ENCODE measurements around the gene ITIH3. TPM values are rescaled to one million over a fixed set of nuclear protein-coding genes. Genes with fewer than 3 reads are reported as not detected.

ITIH3 gene
- total and polyA plus RNA-seq, 4 donors = 507 to 1,326 (median 909) TPM

- Histone ChIP-seq H3K36me3 (ENCODE audit: control insufficient read depth in 4 of 4, insufficient read depth in 3 of 4, low read depth in 1 of 4, low read length in 3 of 4) (peaks cover 0 to 31% (median 21%) of the 10 kb centered on the region in 4 donors), H3K9me3 (ENCODE audit: control insufficient read depth in 4 of 4, low read length in 3 of 4) (no peaks in the 10 kb centered on the region), H3K4me1 (ENCODE audit: control insufficient read depth in 4 of 4, insufficient read depth in 4 of 4, low read length in 3 of 4) (peaks cover 10 to 30% (median 24%) of the 10 kb centered on the region in 4 donors), H3K27me3 (ENCODE audit: control insufficient read depth in 4 of 4, insufficient read depth in 4 of 4, low read length in 3 of 4) (no peaks in the 10 kb centered on the region), H3K9ac (ENCODE audit: low read depth in 1 of 2, low read length in 2 of 2) (no peak overlapping the region), H3K27ac (ENCODE audit: low read depth in 1 of 2, low read length in 2 of 2) (no peak overlapping the region), H3K4me3 (ENCODE audit: low read depth in 1 of 3, low read length in 3 of 3) (no peak overlapping the region)
- TF ChIP-seq ATF3 (IDR thresholded peaks at IDR 0.05) (no peak), HNF4G (IDR thresholded peaks at IDR 0.05) (no peak)
- no peak for DNase-seq (ENCODE audit: low spot score)
- 95% methylated on average over 7 of the region's 7 CpGs for WGBS
Observed at GRCh38 chr3:52847726-52848125, 53.1 kb downstream of the ITIH3 start.

GRCh38 chr3:52848617-52849016 lies 54.0 kb downstream of the ITIH3 start:
- TF ChIP-seq FOXA2 (IDR thresholded peaks at IDR 0.05) = no peak
- TF ChIP-seq MAX (IDR thresholded peaks at IDR 0.05) = no peak
- TF ChIP-seq RXRA (IDR thresholded peaks at IDR 0.05) = no peak
- no peak for TF ChIP-seq RAD21 (IDR thresholded peaks at IDR 0.05)
- no peak for TF ChIP-seq TAF1 (conservative IDR thresholded peaks at IDR 0.05)
- no peak for TF ChIP-seq HNF4A (conservative IDR thresholded peaks at IDR 0.05)
- no peak for TF ChIP-seq ZBTB33 (IDR thresholded peaks at IDR 0.05)
- TF ChIP-seq ATF3 (IDR thresholded peaks at IDR 0.05) = no peak
- TF ChIP-seq CTCF (IDR thresholded peaks at IDR 0.05; ENCODE audit: low read depth, low read length, missing input control) = no peak
- TF ChIP-seq NR2F2 (IDR thresholded peaks at IDR 0.05) = no peak
- TF ChIP-seq HNF4G (IDR thresholded peaks at IDR 0.05) = no peak
- H3K27ac ChIP-seq (ENCODE audit: low read depth in 1 of 2, low read length in 2 of 2) = no peak overlapping the region
- DNase-seq (ENCODE audit: low spot score) = no peak
- peaks cover 8 to 21% (median 18%) of the 10 kb centered on the region in 4 donors for H3K4me1 ChIP-seq (ENCODE audit: control insufficient read depth in 4 of 4, insufficient read depth in 4 of 4, low read length in 3 of 4)
- H3K4me3 ChIP-seq (ENCODE audit: low read depth in 1 of 3, low read length in 3 of 3) = no peak overlapping the region
- H3K9me3 ChIP-seq (ENCODE audit: control insufficient read depth in 4 of 4, low read length in 3 of 4) = no peaks in the 10 kb centered on the region
- no peak overlapping the region for H3K9ac ChIP-seq (ENCODE audit: low read depth in 1 of 2, low read length in 2 of 2)
- H3K36me3 ChIP-seq (ENCODE audit: control insufficient read depth in 4 of 4, insufficient read depth in 3 of 4, low read depth in 1 of 4, low read length in 3 of 4) = peaks cover 0 to 31% (median 21%) of the 10 kb centered on the region in 4 donors
- no peaks in the 10 kb centered on the region for H3K27me3 ChIP-seq (ENCODE audit: control insufficient read depth in 4 of 4, insufficient read depth in 4 of 4, low read length in 3 of 4)
- 84% methylated on average over 7 of the region's 7 CpGs for WGBS

GRCh38 chr3:52849656-52850055 lies 55.1 kb downstream of the ITIH3 start:
- Histone ChIP-seq H3K9me3 (ENCODE audit: control insufficient read depth in 4 of 4, low read length in 3 of 4) (no peaks in the 10 kb centered on the region), H3K27me3 (ENCODE audit: control insufficient read depth in 4 of 4, insufficient read depth in 4 of 4, low read length in 3 of 4) (no peaks in the 10 kb centered on the region), H3K4me1 (ENCODE audit: control insufficient read depth in 4 of 4, insufficient read depth in 4 of 4, low read length in 3 of 4) (peaks cover 8 to 12% (median 10%) of the 10 kb centered on the region in 4 donors), H3K9ac (ENCODE audit: low read depth in 1 of 2, low read length in 2 of 2) (no peak overlapping the region), H3K4me3 (ENCODE audit: low read depth in 1 of 3, low read length in 3 of 3) (no peak overlapping the region), H3K27ac (ENCODE audit: low read depth in 1 of 2, low read length in 2 of 2) (no peak overlapping the region), H3K36me3 (ENCODE audit: control insufficient read depth in 4 of 4, insufficient read depth in 3 of 4, low read depth in 1 of 4, low read length in 3 of 4) (peaks cover 0 to 36% (median 21%) of the 10 kb centered on the region in 4 donors)
- no peak for DNase-seq (ENCODE audit: low spot score)
- 97% methylated on average over 15 of the region's 15 CpGs for WGBS
- TF ChIP-seq YY1 (IDR thresholded peaks at IDR 0.05) = no peak
- no peak for TF ChIP-seq JUND (IDR thresholded peaks at IDR 0.05)
- no peak for TF ChIP-seq ATF3 (IDR thresholded peaks at IDR 0.05)
- TF ChIP-seq NR2F2 (IDR thresholded peaks at IDR 0.05) = no peak
- no peak for TF ChIP-seq EGR1 (IDR thresholded peaks at IDR 0.05; ENCODE audit: low read depth in 2 of 2)
- no peak for TF ChIP-seq TAF1 (conservative IDR thresholded peaks at IDR 0.05)
- no peak for TF ChIP-seq GABPA (IDR thresholded peaks at IDR 0.05 in 1 of 2, conservative IDR thresholded peaks at IDR 0.05 in 1 of 2)
- TF ChIP-seq ZBTB33 (IDR thresholded peaks at IDR 0.05) = no peak
- TF ChIP-seq FOXA2 (IDR thresholded peaks at IDR 0.05) = no peak
- TF ChIP-seq SP1 (IDR thresholded peaks at IDR 0.05) = no peak
- TF ChIP-seq RAD21 (IDR thresholded peaks at IDR 0.05) = no peak
- no peak for TF ChIP-seq HNF4A (conservative IDR thresholded peaks at IDR 0.05)
- TF ChIP-seq HNF4G (IDR thresholded peaks at IDR 0.05) = no peak
- no peak for TF ChIP-seq RXRA (IDR thresholded peaks at IDR 0.05)
